Hematopoietic multipotent progenitor cell (in vitro differentiated cells): Measurements from ENCODE around the gene ZNF280A. TPM values are rescaled to one million over a fixed set of nuclear protein-coding genes. Genes with fewer than 3 reads are reported as not detected.
"Not testable (repeated sequence)": the region's sequence is repeated elsewhere in the genome, so short reads cannot be mapped to it uniquely, and the experiment has no call there.

ENCODE experiments used
- DNase-seq, 3 donors: peaks; one replicate each; pipeline ENCODE4 v3.0.0-alpha.2; 2011 to 2015; ENCODE audit warnings: low read depth in 2 of 3, low spot score in 2 of 3
- total RNA-seq: library from RNA; depleted of rRNA; stranded (reverse); fragments of >200 nt; gene quantifications from one replicate; pipeline ENCODE4 v1.2.3, GENCODE V29; 2012

The ZNF280A gene
- total RNA-seq, 1 donor: not detected

DNA sequence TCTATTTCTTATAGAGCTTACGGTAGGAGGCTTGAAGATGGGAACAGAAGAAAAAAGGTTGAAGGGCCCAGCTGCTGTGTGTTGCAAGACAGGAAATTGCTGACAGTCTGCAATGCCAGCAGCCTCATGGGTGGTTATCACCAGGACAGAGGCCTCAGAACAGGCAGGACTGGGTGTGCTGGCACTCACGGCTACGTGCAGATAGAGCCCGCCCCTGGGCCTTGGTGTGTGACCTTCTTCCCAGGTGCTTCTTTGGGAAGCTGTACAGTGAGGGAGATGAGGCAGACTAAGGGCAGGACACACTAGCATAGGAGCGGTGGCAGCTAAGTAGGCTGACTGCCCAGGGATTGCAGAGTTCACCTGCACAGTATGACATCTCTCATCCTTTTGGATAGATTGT lies 26.4 kb upstream of the ZNF280A start:
- DNase-seq: peak in 1 of 3 donors; percentile 60

DNA sequence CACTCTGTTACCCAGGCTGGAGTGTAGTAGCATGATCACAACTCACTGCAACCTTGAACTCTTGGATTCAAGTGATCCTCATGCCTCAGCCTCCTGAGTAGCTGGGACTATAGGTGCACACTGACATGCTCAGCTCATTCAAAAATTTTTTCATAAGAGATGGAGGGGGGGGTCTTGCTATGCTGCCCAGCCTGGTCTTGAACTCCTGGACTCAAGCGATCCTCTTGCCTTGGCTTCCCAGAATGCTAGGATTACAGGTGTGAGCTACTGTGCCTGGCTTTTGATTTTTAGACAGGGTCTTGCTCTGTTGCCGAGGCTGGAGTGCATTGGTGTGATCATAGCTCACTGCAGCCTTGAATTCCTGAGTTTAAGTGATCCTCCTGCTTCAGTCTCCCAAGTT lies 25.0 kb upstream of the ZNF280A start:
- no peak for DNase-seq

DNA sequence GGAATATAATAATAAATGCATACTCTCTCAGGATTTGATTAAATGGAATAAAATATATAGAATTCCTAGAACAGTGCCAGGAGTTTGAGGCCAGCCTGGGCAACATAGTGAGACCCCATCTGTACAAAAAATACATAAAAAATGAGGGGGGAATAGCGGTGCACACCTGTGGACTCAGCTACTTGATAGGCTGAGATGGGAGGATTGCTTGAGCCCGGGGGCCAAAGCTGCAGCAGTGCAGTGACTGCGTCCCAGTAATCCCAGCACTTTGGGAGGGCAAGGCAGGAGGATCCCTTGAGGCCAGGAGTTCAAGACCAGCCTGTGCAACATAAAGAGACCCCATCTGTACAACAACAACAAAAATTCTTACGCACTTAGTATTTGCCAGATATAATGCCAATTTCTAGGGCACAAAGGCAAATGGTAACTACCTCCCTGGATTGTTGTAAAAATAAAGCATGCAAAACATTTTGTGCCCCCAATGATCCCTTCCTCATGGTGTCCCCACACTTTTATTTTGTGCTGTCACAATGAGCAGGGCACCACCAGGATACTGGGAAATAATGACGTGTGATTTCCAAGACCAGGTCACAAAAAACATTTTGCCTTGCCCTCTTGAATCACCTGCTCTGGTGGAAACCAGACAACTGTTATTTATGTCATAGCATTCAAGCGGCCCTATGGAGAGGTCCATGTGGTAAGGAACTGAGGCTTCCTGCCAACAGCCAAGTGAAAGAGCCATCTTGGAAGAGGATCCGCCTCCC lies 18.3 kb upstream of the ZNF280A start:
- no peak for DNase-seq

DNA sequence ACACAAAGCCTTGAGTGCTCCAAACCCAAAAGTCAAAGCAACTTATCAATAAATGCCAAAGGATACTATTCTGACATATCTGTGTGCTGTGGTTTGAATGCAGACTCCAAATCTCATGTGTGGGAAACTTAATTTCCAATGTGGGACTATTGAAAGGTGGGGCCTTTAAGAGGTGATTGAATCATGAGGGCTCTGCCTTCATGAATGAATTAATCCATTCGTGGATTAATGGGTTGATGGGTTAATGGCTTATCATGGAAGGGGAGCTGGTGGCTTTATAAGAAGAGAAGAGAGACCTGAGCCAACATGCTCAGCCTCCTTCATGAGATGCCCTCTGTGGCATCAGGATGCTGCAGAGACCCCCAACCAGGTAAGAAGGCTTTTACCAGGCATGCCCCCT lies 16.8 kb upstream of the ZNF280A start:
- no peak for DNase-seq

DNA sequence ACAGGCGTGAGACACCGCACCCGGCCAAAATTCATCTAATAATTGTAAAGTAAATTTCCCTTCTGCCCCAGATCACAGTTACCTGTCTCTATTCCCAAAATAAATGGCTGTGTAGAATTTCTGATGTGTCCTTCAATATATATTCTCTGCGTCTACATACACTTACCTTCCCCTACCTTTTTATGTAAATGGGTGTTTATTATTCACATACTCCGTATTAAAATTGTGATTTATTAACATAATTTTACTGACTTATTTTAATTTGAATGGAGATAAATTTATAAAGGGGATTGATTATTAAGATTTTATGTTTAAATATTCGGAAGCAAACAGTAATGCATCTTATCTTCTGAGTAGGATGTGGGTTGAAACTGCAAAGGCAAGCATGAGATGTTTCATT lies 16.4 kb upstream of the ZNF280A start:
- no peak for DNase-seq

DNA sequence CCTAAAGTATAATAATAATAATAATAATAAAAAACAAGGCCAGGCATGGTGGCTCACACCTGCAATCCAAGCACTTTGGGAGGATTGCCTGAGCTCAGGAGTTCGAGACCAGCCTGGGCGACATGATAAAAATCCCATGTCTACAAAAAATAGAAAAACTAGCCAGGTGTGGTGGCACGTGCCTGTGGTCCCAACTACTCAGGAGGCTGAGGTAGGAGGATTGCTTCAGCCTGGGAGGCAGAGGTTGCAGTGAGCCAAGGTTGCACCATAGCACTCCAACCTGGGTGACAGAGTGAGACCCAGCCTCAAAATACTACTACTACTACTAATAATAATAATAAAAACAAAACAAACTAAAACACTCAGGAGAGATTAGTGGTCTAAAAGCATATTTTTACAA lies 15.6 kb upstream of the ZNF280A start:
- no peak for DNase-seq

DNA sequence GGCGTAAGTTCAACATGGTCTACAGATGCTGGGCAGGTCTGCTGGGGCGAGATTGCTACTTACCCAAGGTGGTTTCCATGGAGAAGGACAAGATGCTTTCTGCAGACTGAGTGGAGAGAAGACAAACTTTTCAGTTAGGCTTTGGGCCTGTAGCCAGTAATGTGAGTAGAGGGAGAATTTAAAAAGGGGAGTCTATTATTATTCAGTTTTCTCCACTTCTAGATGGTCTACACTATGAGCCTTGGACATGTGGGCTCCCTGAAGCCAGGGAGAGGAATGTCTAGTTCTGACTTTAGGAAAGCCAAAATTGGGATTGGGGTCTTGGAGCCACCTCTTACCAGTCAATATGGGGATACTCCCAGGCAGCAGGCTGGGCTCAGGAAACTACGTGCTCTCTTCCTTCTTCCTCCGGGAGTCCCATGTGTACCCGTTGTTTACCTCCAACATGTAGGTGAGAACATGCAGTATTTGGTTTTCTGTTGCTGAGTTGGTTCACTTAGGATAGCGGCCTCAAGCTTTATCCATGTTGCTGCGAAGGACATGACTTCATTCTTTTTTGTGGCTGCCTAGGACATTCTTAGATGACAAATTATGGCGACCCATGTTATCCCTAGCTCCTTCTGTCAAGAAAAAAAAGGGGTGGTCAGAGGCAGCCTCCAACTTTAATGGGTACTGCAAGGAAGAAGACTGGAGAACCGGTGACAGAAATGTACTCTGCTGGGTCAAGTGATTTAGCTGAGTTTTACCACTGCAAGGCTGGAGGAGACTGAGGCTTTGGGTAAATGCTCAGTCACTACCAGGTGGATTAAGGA lies 14.7 kb upstream of the ZNF280A start:
- no peak for DNase-seq

DNA sequence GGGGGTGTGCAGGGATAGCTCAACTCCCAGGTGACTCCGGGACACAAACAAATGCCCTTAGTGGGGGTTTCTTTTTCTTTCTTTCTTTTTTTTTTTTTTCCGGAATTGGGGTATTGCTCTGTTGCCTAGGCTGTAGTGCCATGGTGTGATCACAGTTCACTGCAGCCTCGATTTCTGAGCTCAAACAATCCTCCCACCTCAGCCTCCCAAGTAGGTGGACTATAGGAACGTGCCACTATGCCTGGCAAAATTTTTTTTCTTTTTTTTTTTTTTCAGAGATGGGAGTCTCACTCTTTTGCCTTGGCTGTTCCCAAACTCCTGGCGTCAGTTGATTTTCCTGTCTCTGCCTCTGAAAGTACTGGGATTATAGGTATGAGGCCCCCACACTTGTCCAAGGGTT lies 13.8 kb upstream of the ZNF280A start:
- DNase-seq: no peak

DNA sequence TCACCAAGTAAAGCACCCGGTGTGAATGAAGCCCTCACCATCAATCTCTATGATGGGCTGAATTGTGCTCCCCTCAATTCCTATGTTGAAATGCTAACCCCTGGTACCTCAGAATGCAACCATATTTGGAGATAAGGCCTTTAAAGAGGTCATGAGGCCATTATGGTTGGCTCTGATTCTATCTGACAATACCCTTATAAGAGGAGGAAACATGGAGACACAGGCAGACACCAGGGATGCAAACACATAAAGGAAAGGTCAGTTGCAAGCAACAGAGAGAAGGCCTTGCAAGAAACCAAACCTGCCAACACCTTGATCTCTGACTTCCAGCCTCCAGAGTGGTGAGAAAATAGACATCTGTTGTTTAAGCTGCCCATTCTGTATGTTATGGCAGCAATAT lies 13.3 kb upstream of the ZNF280A start:
- no peak for DNase-seq

DNA sequence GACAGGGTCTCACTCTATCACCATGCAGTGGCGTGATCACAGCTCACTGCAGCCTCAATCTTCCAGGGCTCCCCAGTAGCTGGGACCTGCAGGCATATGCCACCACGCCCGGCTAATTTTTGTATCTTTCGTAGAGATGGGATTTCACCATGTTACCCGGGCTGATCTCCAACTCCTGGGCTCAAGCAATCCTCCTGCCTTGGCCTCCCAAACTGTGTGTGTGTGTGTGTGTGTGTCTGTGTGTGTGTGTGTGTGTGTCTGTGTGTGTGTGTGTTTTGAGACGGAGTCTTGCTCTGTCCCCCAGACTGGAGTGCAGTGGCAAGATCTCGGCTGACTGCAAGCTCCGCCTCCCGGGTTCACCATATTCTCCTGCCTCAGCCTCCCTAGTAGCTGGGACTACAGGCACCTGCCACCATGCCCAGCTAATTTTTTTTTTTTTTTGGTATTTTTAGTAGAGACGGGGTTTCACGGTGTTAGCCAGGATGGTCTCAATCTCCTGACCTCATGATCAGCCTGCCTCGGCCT lies 12.5 kb upstream of the ZNF280A start:
- not testable (repeated sequence) for DNase-seq

DNA sequence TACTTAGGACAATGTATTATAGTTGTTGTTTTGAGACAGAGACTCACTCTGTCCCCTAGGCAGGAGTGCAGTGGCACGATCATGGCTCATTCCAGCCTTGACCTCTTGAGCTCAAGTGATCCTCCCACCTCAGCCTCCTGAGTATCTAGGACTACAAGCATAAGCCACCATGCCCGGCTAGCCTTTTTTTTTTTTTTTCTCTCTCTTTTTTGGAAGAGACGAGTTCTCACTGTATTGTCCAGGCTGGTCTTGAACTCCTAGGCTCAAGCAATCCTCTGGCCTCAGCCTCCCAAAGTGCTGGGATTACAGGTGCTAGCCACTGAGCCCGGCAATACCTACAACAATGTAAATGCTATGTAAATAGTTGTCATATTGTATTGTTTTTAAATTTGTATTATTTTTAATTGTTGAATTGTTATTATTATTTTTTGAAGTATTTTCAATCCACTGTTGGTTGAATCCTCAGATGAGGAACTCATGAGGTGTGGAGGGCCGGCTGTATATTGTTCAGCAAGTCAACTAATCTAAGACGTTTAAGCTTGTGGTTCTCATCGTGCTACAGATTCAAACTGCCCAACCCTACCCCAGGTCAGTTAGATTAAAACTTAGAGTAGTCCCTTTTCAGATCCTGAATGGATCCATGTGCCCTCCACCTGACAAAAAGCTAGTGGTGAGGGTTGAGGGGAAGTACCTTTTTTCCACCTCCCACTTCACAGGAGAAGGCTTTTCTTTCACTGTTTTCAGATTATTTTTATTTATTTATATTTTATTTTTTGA lies 11.9 kb upstream of the ZNF280A start:
- no peak for DNase-seq

DNA sequence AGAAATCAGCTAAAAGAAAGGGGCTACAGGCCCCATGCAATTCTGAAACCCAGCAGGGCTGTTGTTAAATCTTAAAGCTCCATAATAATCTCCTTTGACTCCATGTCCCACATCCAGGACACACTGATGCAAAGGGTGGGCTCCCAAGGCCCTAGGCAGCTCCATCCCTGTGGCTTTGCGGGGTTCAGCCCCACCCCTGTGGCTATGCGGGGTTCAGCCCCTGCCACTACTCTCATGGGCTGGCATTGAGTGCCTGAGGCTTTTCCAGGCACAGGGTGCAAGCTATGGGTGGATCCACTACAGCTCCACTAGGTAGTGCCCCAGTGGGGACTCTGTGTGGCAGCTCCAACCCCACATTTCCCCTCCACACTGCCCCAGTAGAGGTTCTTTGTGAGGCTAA lies 8.7 kb upstream of the ZNF280A start:
- no peak for DNase-seq

DNA sequence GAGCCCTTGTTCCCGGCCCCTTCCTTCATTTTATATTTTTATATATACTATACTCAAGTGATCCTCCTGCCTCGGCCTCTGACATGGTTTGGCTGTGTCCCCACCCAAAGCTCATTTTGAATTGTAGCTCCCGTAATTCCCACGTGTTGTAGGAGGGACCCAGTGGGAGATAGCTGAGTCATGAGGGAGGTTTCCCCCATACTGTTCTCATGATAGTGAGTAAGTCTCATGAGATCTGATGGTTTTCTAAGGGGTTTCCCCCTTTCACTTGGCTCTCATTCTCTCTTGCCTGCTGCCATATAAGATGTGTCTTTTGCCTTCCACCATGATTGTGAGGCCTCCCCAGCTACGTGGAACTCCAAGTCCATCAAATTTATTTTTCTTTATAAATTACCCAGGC lies 7.2 kb upstream of the ZNF280A start:
- DNase-seq: no peak

DNA sequence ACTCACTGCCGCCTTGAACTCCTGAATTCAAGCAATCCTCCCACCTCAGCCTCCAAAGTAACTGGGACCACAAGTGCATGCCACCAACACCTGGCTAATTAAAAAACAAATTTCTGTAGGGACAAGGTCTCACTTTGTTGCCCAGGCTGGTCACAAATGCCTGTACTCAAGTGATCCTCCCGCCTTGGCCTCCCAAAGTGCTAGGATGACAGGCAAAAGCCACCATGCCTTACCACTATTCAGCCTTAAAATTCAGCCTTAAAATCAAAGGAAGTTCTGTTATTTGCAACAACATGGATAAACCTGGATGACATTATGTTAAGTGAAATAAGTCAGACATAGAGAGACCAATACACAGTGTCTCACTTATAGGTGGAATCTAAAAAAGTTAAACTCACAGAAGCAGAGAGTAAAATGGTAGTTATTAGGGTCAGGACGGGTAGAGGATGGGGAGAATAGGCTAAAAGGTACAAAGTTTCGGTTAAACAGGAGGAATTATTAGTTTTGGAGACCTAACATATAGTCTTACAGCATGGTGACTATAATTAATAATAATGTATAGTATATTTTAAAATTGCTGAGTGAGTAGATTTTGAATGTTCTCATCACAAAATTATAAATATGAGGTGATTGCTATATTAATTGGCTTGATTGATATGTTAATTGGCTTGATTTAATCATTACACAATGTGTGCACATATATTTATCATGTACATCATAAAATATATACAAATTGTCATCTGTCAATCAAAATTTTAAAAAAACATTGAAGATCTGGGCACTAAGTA lies 6.2 kb upstream of the ZNF280A start:
- DNase-seq: no peak

DNA sequence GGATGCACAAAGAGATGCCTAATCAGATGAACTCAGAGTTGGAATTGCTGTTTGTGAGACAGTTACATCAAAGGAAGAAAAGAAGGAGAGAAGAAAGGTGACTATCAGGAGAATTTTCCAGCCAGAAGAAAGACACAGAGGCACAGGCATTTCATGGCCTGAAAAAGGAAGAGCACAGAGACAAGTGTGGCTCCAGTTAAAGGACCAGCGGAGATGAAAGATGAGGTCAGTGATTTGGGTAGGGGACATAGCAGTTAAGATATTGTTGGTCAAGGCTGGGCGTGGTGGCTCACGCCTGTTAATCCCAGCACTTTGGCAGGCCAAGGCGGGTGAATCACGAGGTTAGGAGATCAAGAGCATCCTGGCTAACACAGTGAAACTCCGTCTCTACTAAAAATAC lies 3.4 kb upstream of the ZNF280A start:
- DNase-seq: no peak

DNA sequence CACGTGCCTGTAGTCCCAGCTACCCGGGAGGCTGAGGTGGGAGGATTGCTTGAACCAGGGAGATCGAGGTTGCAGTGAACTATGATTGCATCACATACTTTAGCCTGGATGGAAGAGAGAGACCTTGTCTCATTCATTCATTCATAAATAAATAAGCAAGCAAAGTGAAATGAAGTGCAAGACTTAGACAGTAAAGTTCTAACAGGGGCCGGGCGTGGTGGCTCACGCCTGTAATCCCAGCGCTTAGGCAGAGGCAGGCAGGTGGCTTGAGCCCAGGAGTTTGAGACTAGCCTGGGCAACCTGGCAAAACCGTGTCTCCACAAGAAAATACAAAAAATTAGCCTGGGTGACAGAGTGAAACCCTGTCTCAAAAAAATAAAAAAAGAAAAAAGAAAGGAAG lies 1.6 kb upstream of the ZNF280A start:
- DNase-seq: no peak

DNA sequence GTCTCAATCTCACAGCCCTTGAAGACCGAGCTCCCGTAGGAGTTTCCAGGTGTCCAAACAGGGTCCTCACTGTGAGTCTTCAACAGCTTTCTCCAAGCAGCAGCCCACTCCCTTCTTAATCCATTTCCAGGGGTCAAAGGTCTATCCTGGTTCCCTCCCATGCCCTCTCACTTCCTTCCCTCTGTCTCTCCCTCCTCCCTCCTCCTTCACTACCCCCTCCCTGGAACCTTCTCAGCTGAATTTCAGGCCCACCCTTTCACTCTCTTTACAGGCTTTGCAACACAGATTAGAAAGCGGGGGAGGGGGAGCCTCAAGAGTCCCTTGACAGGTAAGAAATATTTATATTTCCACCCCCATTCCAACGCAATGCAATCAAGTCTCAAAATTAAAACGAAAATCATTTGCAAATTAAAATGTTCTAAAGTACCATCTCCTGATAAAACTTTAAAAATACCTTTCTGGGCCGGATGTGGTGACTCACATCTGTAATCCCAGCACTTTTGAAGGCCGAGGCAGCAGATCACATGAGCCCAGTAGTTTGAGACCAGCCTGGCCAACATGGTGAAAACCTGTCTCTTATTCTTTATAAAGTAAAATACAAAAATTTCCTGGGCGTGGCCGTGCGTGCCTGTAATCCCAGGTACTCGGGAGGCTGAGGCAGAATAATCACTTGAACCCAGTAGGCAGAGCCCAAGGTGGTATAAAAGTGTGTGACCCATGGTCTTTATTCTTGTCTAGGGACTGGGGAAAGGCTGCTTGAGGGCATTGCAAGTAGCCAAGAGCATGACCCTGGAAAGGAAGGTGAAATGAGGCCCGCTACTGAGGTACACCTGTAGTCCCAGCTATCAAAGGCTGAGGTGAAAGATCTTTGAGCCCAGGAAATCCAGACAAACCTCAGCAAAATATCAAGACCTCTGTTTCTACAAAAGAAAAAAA lies 865 bp upstream of the ZNF280A start:
- no peak for DNase-seq

DNA sequence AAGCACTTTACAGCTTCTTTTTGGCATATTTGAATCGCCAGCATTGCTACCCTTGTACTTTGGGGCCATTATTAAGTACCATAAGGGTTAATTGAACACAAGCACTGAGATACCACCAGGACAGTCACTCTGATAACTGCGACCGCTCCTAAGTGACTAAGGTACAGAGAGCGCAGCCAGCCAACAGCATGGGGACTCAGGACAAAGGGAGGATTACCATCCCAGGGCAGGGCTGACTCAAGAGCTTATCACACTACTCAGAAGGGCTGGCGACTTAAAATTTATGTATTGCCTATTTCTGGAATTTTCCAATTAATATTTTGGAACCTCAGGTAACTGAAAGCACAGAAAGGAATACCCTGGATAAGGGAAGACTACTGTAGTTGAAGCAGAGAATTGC lies 479 bp downstream of the ZNF280A start:
- no peak for DNase-seq

DNA sequence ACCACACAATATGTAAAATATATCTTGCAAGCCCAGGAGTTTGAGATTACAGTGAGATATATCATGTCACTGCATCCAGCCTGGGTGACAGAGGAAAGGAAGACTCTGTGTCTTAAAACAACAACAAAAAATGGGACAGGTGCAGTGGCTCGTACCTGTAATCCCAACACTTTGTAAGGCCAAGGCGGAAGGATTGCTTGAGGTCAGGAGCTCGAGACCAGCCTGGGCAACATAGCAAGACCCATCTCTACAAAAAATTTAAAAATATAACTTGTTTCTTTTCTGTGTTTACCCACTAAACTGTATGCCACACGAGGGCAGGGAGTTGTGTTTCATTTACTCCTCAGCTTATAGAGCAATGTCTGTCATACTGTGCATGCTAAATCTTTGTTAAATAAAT lies 3.1 kb downstream of the ZNF280A start:
- DNase-seq: no peak
